Fibroblast of skin of left biceps (primary cell): ENCODE measurements around the gene ARHGEF16.
A peak's percentile ranks its signal among the peaks of the same experiment; 100 is the strongest.

Experiments
- DNase-seq, 2 experiments: peaks; one replicate each; pipeline ENCODE4 v3.0.0-alpha.2; 2013; ENCODE audit warnings: low read depth in 2 of 2

ARHGEF16 gene

GRCh38 chr1:3468236-3469103 is 14.0 kb downstream of the ARHGEF16 start:
- DNase-seq, result no peak

GRCh38 chr1:3469104-3469848 is 14.8 kb downstream of the ARHGEF16 start:
- DNase-seq, result no peak

GRCh38 chr1:3469849-3470649 is 15.6 kb downstream of the ARHGEF16 start:
- DNase-seq, result no peak

- no peak for DNase-seq
These were observed 16.3 kb downstream of the ARHGEF16 start for GRCh38 chr1:3470650-3471355.

- no peak for DNase-seq
These were observed 17.1 kb downstream of the ARHGEF16 start for GRCh38 chr1:3471356-3472087.

GRCh38 chr1:3472088-3472850 is 17.8 kb downstream of the ARHGEF16 start:
- DNase-seq, result no peak

GRCh38 chr1:3472906-3473305 is 18.4 kb downstream of the ARHGEF16 start:
- no peak for DNase-seq

- DNase-seq, result peak; percentile 68 to 72
These were observed 18.9 kb downstream of the ARHGEF16 start for GRCh38 chr1:3473381-3473844.

- no peak for DNase-seq
These were observed 19.6 kb downstream of the ARHGEF16 start for GRCh38 chr1:3474016-3474415.

GRCh38 chr1:3474421-3474820 is 20.0 kb downstream of the ARHGEF16 start:
- no peak for DNase-seq

- no peak for DNase-seq
These were observed 21.5 kb downstream of the ARHGEF16 start for GRCh38 chr1:3475839-3476573.

GRCh38 chr1:3476666-3477065 is 22.2 kb downstream of the ARHGEF16 start:
- DNase-seq, result no peak

GRCh38 chr1:3477241-3477995 is 23.0 kb downstream of the ARHGEF16 start:
- DNase-seq, result no peak

GRCh38 chr1:3478187-3478586 is 23.7 kb downstream of the ARHGEF16 start:
- DNase-seq, result no peak

GRCh38 chr1:3479511-3480368 is 25.3 kb downstream of the ARHGEF16 start:
- no peak for DNase-seq

GRCh38 chr1:3480369-3480719 is 25.9 kb downstream of the ARHGEF16 start:
- no peak for DNase-seq

GRCh38 chr1:3481046-3481445 is 26.6 kb downstream of the ARHGEF16 start:
- no peak for DNase-seq
